ENCODE data around the gene USP9X.
A peak's percentile ranks its signal among the peaks of the same experiment; 100 is the strongest.

DNA sequence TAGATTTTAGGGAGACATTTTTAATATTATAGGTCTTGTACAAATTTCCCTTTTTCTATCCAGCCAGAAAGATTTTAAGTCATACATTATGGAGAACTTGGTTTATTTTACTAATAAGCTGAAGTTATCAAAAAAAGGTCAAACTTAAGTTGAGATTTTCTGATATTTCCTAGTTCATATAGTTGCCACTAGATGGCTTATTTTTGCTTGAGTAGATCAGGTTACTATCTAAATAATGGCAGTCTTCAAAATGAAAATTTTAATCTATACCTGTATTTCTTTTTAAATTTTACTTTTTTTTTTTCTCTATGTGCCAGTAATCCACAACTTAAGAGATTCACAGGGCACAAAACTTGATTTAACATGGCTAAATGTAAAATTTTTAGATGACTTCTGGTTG, 52.3 kb downstream of the USP9X start:
- TF ChIP-seq, protein P1, sequence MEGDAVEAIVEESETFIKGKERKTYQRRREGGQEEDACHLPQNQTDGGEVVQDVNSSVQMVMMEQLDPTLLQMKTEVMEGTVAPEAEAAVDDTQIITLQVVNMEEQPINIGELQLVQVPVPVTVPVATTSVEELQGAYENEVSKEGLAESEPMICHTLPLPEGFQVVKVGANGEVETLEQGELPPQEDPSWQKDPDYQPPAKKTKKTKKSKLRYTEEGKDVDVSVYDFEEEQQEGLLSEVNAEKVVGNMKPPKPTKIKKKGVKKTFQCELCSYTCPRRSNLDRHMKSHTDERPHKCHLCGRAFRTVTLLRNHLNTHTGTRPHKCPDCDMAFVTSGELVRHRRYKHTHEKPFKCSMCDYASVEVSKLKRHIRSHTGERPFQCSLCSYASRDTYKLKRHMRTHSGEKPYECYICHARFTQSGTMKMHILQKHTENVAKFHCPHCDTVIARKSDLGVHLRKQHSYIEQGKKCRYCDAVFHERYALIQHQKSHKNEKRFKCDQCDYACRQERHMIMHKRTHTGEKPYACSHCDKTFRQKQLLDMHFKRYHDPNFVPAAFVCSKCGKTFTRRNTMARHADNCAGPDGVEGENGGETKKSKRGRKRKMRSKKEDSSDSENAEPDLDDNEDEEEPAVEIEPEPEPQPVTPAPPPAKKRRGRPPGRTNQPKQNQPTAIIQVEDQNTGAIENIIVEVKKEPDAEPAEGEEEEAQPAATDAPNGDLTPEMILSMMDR (IDR thresholded peaks at IDR 0.05; ENCODE audit: low read depth, low read length): peak; percentile 38
- no peak for TF ChIP-seq EZH2phosphoT487 (IDR thresholded peaks at IDR 0.05; ENCODE audit: low read depth)
